SU-DHL-6 (cell line): ENCODE measurements around the gene AGTRAP.

Source experiments
- H2AFZ ChIP-seq: fragments of 200-600 bp; sonication (generic); 2 replicates; pipeline ENCODE4 v1.6.1; 2014; ENCODE audit warnings: low read depth, mild to moderate bottlenecking, moderate library complexity, mixed read lengths, antibody characterized with exemption, low read length; ENCODE audit not compliant: severe bottlenecking
- H3F3A ChIP-seq: fragments of 200-600 bp; shearing (Covaris generic); 2 replicates; pipeline ENCODE4 v1.6.0; 2016; ENCODE audit warnings: antibody characterized with exemption, mild to moderate bottlenecking; ENCODE audit not compliant: insufficient read depth
- H3K27ac ChIP-seq: fragments of 200-600 bp; sonication (generic); 2 replicates; pipeline ENCODE4 v1.5.1; 2016; ENCODE audit warnings: low read depth, mild to moderate bottlenecking, low read length, moderate library complexity, mixed read lengths
- H3K27me3 ChIP-seq: fragments of 200-600 bp; sonication (generic), shearing (Covaris generic); 2 replicates; pipeline ENCODE4 v1.6.0; 2014; ENCODE audit warnings: mild to moderate bottlenecking, low read length
- H3K36me3 ChIP-seq: fragments of 200-600 bp; sonication (generic); 2 replicates; pipeline ENCODE4 v1.6.1; 2014; ENCODE audit warnings: mild to moderate bottlenecking, low read length, mixed read lengths
- H3K4me2 ChIP-seq: fragments of 300-600, 200-600 bp; shearing (Covaris generic), sonication (generic); 2 replicates; pipeline ENCODE4 v1.6.0; 2014; ENCODE audit warnings: low read length, low read depth, mild to moderate bottlenecking; ENCODE audit not compliant: poor library complexity, severe bottlenecking
- H3K4me3 ChIP-seq: fragments of 200-600 bp; sonication (generic); 2 replicates; pipeline ENCODE4 v1.5.1; 2014; ENCODE audit warnings: antibody characterized with exemption, low read length, mild to moderate bottlenecking, mixed read lengths; ENCODE audit not compliant: insufficient read depth, poor library complexity, severe bottlenecking
- H3K79me2 ChIP-seq: fragments of 200-600 bp; sonication (generic); 2 replicates; pipeline ENCODE4 v1.6.1; 2014; ENCODE audit warnings: mild to moderate bottlenecking, low read length, moderate library complexity; ENCODE audit not compliant: insufficient read depth
- H3K9ac ChIP-seq: fragments of 200-600 bp; sonication (generic); 2 replicates; pipeline ENCODE4 v1.7.0; 2014; ENCODE audit warnings: mild to moderate bottlenecking, low read length
- H3K9me2 ChIP-seq: fragments of 200-600 bp; sonication (generic); replicated peaks from 2 replicates; pipeline ENCODE4 v1.6.1; 2014; ENCODE audit warnings: low read length; ENCODE audit not compliant: insufficient read depth
- H3K9me3 ChIP-seq: fragments of 200-600 bp; sonication (generic); 2 replicates; pipeline ENCODE4 v1.6.1; 2014; ENCODE audit warnings: low read length, mixed read lengths; ENCODE audit not compliant: insufficient read depth
- H4K20me1 ChIP-seq: fragments of 200-600 bp; sonication (generic); 2 replicates; pipeline ENCODE4 v1.6.1; 2014; ENCODE audit warnings: low read depth, mild to moderate bottlenecking, antibody characterized with exemption, low read length, moderate library complexity, mixed read lengths
- CTCF ChIP-seq: fragments of 200-600 bp; sonication (generic); IDR thresholded peaks from one replicate; pipeline ENCODE4 v1.5.1; 2017; ENCODE audit warnings: antibody characterized with exemption, mild to moderate bottlenecking, low read length, moderate library complexity; ENCODE audit not compliant: insufficient read depth, poor library complexity, severe bottlenecking
- EZH2phosphoT487 ChIP-seq: fragments of 200-600 bp; sonication (generic), shearing (Covaris generic); conservative IDR thresholded peaks from 2 replicates; pipeline ENCODE4 v1.6.1; 2018; ENCODE audit warnings: mild to moderate bottlenecking, antibody characterized with exemption, low read length, moderate library complexity, mixed read lengths

AGTRAP gene

GRCh38 chr1:11800391-11800755 lies 64.4 kb downstream of the AGTRAP start:
- Histone ChIP-seq H3K27ac (no peak overlapping the region), H3K9ac (no peak overlapping the region), H3K9me3 (no peaks in the 10 kb centered on the region), H2AFZ (no peak overlapping the region), H3F3A (peaks cover 10% of the 10 kb centered on the region), H4K20me1 (no peaks in the 10 kb centered on the region), H3K4me3 (no peak overlapping the region), H3K9me2 (no peaks in the 10 kb centered on the region), H3K4me2 (no peak overlapping the region), H3K79me2 (peaks cover 11% of the 10 kb centered on the region), H3K36me3 (peaks cover 2% of the 10 kb centered on the region; the same call in 1 of the 2 replicates), H3K27me3 (no peaks in the 10 kb centered on the region)
- TF ChIP-seq CTCF (no peak), EZH2phosphoT487 (no peak)
